AG09309 (cell line): ENCODE measurements around the gene UCN2.
"Not testable (repeated sequence)": the region's sequence is repeated elsewhere in the genome, so short reads cannot be mapped to it uniquely, and the experiment has no call there.

Source experiments
- DNase-seq: peaks from one replicate; pipeline ENCODE4 v3.0.0-alpha.2; 2010; ENCODE audit warnings: low read depth
- H3K4me3 ChIP-seq: 2 replicates; pipeline ENCODE4 v1.5.1; 2011; ENCODE audit warnings: mild to moderate bottlenecking, low read depth, low read length, moderate library complexity; ENCODE audit not compliant: control insufficient read depth
- TF ChIP-seq, protein P1 (sequence below): IDR thresholded peaks from 2 replicates; pipeline ENCODE4 v1.5.1; 2011; ENCODE audit warnings: mild to moderate bottlenecking, low read depth, low read length, inconsistent platforms; ENCODE audit not compliant: insufficient read depth, control insufficient read depth; ENCODE audit errors: missing control alignments

UCN2 gene

DNA sequence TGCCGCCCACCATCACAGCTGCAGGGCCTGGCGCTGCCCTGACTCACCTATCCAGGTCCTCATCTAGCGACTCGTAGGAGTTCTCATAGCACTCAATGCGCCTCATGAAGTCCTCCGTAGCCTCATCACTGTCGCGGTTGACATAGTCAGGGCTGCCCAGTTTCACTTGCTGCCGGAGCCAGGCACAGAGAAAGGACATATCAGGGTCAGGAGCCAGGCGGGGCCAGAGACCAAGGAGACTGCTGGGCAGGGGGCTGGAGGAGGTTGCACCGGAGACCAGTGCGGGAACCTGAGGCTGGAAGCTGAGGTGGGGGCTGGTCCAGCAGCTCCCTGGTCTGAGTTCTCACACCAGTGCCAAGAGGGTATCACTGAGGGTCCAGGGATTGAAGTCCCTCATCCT lies 25.1 kb downstream of the UCN2 start:
- TF ChIP-seq, protein P1, sequence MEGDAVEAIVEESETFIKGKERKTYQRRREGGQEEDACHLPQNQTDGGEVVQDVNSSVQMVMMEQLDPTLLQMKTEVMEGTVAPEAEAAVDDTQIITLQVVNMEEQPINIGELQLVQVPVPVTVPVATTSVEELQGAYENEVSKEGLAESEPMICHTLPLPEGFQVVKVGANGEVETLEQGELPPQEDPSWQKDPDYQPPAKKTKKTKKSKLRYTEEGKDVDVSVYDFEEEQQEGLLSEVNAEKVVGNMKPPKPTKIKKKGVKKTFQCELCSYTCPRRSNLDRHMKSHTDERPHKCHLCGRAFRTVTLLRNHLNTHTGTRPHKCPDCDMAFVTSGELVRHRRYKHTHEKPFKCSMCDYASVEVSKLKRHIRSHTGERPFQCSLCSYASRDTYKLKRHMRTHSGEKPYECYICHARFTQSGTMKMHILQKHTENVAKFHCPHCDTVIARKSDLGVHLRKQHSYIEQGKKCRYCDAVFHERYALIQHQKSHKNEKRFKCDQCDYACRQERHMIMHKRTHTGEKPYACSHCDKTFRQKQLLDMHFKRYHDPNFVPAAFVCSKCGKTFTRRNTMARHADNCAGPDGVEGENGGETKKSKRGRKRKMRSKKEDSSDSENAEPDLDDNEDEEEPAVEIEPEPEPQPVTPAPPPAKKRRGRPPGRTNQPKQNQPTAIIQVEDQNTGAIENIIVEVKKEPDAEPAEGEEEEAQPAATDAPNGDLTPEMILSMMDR = no peak
- H3K4me3 ChIP-seq = no peak overlapping the region
- DNase-seq = no peak

DNA sequence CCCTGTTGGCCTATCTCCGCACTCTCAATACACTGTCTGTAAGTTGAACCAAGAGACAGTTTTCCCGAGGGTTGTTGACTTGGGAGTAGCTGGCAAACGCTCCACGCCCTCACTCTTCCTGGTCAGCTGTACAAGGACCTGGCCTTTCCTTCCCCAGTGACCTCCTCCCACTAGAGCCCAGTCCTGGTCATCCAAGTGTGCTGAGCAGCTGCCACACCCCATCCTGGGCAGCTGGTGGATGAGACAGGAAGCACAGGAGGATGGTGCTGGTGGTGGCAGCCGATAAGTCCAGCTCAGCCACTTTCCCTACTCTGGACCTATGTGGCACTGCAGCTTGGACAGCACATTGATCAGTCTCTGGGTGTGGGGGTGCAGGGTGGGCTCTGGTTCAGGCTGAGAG lies 26.8 kb downstream of the UCN2 start:
- TF ChIP-seq, protein P1 = no peak
- H3K4me3 ChIP-seq = no peak overlapping the region
- DNase-seq = no peak

DNA sequence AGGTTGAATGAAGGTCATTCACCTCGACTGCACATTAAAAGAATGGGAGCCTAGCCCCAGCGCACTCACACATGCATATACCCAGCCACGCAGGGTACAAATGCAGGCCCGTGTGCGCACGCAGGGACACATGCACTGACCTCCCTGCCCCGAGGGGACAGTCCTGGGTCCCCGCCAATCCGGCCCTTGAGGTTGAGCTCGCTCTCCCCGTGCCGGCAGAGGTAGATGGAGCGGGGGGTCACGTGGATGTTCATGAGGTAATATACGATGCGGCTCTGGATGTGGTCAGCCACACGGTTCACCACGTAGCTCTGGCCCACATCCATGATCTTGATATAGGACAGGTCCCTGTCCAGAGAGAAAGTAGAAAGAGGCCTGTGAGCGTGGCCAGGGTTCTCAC lies 27.5 kb downstream of the UCN2 start:
- TF ChIP-seq, protein P1 = no peak
- DNase-seq = no peak
- H3K4me3 ChIP-seq = no peak overlapping the region

DNA sequence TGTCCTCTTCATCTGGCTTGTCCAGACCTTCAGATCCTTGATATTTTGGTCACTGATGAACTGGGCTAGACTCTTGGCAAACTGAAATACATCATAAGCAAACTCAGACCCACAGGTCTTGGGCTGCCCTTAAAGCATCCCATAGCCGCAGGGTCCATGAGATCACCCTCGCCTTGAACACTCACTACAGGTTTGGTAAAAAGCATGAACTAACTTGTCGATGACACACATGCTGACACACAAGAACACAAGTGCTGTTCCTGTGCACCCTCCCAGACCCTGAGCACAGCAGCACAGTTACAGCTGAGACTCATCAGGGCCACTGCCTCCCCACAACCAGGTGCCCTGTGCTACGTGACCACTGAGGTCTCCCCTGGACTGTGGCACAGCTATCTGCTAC lies 28.0 kb downstream of the UCN2 start:
- TF ChIP-seq, protein P1 = no peak
- no peak for DNase-seq
- no peak overlapping the region for H3K4me3 ChIP-seq

DNA sequence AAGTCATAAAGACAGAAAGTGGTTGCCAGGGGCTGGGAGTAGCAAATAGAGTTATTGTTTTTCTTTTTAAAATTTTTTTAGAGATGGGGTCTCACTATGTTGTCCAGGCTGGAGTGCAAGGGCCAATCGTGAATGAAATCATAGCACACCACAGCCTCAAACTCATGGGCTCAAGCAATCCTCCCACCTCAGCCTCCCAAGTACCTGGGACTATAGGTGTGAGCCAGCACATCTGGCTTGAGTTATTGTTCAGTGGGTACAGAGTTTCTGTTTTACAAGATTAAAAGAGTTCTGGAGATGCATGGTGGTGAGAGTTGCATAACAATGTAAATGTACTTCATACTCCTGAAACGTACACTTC lies 30.6 kb downstream of the UCN2 start:
- DNase-seq = no peak
- H3K4me3 ChIP-seq = no peak overlapping the region
- TF ChIP-seq, protein P1 = no peak

DNA sequence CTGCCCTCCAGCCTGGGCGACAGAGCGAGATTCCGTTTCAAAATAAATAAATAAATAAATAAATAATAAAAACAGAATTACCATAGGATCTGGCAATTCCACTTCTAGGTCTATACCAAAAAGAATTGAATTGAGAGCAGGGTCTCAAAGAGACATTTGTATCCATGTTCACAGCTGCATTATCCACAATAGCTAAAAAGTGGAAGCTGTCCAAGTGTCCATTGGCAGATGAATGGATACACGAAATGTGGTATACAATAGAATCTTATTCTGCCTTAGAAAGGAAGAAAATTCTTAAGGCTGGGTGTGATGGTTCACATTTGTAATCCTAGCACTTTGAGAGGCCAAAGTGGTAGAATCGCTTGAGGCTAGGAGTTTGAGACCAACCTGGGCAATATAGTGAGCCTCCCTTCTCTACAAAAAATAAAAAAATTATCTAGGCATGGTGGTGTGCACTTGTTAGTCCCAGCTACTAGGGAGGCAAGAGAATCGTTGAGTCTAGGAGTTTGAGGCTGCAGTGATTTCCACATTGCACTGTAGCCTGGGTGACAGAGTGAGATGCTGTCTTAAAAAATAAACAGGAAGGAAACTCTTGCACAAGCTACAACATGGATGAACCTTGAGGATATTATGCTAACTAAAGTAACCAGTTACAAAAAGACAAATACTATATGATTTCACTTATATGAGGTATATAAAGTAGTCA lies 31.2 kb downstream of the UCN2 start:
- no peak for DNase-seq
- TF ChIP-seq, protein P1 = no peak
- H3K4me3 ChIP-seq = no peak overlapping the region

DNA sequence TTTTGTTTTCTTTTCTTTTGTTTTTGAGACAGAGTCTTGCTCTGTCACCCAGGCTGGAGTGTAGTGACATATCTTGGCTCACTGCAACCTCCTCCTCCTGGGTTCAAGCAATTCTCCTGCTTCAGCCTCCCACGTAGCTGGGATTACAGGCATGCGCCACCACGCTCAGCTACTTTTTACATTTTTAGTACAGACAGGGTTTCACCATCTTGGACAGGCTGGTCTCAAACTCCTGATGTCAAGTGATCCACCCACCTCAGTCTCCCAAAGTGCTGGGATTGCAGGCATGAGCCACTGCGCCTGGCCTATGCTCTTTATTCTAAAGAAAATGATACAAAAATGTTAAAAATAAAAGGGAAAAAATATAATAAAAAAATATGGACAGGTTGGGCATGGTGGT lies 32.9 kb downstream of the UCN2 start:
- DNase-seq, H3K4me3 ChIP-seq: not testable (repeated sequence)
